Stimulated activated CD8-positive, alpha-beta memory T cell treated with anti-CD3 and anti-CD28 coated beads, Interleukin-4, amount 100 ng/mL, for 48 hours (primary cell): Measurements from ENCODE around the gene SLC25A10.

Source experiments
- DNase-seq: peaks from one replicate; pipeline ENCODE4 v3.0.0-alpha.2; 2020

The SLC25A10 gene

DNA sequence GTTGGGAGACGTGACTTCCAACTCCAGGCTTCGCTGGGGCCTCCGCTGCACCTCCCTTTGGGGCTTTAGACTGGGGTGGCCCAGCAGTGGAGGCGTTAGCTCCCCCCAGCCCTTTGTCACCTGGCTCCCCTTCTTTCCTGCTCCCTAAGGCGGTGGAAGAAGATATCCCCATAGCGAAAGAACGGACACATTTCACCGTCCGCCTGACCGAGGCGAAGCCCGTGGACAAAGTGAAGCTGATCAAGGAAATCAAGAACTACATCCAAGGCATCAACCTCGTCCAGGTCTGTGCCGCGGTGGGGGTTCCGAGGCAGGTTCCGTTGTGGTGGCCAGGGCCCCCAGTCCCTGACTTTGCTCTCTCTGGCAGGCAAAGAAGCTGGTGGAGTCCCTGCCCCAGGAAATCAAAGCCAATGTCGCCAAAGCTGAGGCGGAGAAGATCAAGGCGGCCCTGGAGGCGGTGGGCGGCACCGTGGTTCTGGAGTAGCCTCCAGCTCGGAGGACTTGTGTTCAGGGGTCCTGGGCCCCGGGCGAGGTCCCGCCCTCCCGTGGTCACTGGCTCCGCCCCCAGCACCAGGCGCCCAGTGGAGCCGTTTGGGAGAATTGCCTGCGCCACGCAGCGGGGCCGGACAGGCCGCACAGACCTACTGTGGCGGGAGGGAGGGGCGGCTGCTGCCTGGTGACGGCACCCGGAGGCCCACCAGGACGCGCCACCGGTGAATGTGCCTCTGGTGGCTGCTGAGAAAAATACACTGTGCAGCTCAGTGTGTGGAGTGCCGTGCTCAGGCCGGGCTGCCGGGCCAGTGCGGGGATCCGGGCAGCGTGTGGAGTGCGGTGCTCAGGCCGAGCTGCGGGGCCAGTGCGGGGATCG lies 5.1 kb upstream of the SLC25A10 start:
- no peak for DNase-seq

DNA sequence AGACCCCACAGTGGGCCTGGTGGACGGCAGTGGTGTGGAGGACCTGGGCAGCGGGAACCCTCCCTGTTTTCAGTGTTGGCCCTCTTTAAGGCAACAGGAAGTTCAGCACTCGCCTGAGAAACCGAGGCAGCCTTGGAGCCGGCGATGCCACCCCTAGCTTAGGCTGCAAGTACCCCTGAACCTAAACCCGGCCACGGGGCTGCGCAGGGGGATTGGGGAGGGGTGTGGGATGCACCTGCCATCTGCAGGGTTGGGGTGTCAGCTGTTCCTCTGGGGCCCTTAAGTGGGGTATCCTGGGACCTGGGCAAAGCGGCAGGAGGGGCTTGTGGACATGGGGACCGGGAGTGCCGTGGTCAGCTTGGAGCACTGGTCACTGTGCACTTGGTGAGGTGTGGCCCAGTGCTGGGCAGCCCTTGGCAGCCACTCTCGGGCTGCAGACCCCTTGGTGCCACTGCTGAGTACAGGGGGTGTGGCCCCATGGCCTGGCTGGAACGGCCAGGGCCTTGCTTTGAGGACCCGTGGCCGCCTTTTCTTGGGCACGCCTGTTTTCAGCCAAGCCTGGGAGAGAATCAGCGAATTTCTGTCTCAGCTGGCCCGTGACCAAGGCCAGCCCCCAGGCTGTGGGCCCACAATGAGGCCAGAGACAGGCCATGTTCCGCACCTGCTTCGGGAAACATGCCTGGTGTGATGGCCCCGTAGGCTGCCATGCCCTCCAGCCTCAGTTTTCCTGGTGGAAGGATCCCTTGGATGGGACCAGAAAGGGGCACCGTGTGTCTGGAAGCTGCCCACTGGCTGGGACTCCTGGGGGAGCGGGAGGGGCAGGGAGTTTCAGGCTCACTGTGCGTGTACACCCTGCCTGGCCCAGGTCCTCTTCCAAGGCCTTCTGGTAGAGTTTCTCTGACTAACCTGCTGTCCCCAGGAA lies 4.1 kb upstream of the SLC25A10 start:
- no peak for DNase-seq

DNA sequence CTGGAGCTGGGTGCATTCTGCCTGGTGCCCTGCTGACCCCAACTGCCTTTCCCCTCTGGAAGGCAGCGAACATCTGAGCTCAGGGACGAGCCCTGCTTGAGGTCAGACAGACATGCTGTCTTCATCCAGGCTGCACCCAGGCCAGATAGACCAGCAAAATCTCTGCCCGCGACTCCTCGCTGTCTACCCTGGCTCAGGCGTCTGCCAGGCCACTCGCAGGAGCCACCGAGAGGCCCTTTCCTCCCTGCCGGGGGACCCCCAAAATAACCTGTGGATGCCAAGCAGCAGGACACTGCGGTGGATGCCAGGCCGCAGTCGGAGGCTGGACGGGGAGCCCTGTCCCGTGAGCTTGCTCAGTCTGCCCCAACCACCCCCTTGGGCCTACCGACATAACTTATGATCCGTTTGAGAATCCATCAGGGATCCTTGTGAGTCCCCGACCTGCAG lies 3.3 kb upstream of the SLC25A10 start:
- no peak for DNase-seq

- DNase-seq = peak; percentile 45
Measured at GRCh38 chr17:81710514-81711308, 1.4 kb upstream of the SLC25A10 start.

GRCh38 chr17:81712468-81713003 lies 452 bp downstream of the SLC25A10 start:
- DNase-seq = no peak

- DNase-seq = no peak
Measured at GRCh38 chr17:81713004-81713555, 996 bp downstream of the SLC25A10 start.

- no peak for DNase-seq
Measured at GRCh38 chr17:81713556-81714411, 1.7 kb downstream of the SLC25A10 start.

DNA sequence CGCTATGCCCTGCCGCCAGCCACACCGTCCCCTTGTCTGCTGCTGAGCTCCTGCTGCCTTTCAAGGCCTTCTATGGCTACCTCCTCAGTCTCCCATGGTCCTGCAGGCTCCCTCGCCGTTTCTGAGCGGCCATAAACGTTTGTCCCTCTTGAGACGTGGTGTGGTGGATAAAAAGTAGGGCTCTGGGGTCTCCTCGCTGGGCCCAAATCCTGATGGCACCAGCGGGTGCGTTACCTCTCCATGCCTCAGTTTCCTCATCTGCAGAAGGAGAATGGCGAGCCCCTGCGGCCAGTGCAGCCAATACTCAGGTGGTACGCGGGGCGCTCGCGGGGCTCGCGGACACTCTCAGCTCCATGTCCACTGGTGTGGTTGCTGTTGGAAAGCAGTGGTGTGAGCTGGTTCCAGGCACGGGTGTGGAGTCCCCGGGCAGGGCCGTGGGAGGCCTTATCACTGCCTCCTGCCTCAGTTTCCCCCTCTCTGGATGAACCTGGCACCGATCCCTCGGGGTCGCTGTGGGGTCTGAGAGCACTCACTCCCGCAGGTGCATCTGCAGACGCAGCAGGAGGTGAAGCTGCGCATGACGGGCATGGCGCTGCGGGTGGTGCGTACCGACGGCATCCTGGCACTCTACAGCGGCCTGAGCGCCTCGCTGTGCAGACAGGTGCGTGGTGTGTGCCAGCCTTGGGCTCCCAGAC lies 2.5 kb downstream of the SLC25A10 start:
- DNase-seq = no peak

- no peak for DNase-seq
Measured at GRCh38 chr17:81715107-81715871, 3.2 kb downstream of the SLC25A10 start.

- no peak for DNase-seq
Measured at GRCh38 chr17:81715872-81716673, 4.0 kb downstream of the SLC25A10 start.

- DNase-seq = no peak
Measured at GRCh38 chr17:81716674-81716996, 4.6 kb downstream of the SLC25A10 start.

- no peak for DNase-seq
Measured at GRCh38 chr17:81717049-81717765, 5.1 kb downstream of the SLC25A10 start.

DNA sequence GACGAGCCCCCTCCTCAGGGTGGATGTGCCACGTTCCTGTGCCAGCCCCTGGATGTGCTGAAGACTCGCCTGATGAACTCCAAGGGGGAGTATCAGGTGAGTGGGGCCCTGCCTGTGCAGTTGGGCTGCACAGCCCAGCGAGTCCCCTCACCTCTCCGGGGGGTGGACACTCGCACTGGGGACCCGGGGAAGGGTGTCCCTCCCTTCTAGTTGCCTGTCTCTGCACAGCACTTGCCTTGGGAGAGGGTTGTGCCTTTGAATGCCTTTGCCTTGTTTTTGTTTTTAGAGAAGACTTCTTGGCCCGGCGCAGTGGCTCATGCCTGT lies 5.6 kb downstream of the SLC25A10 start:
- no peak for DNase-seq

GRCh38 chr17:81719410-81720266 lies 7.6 kb downstream of the SLC25A10 start:
- no peak for DNase-seq

DNA sequence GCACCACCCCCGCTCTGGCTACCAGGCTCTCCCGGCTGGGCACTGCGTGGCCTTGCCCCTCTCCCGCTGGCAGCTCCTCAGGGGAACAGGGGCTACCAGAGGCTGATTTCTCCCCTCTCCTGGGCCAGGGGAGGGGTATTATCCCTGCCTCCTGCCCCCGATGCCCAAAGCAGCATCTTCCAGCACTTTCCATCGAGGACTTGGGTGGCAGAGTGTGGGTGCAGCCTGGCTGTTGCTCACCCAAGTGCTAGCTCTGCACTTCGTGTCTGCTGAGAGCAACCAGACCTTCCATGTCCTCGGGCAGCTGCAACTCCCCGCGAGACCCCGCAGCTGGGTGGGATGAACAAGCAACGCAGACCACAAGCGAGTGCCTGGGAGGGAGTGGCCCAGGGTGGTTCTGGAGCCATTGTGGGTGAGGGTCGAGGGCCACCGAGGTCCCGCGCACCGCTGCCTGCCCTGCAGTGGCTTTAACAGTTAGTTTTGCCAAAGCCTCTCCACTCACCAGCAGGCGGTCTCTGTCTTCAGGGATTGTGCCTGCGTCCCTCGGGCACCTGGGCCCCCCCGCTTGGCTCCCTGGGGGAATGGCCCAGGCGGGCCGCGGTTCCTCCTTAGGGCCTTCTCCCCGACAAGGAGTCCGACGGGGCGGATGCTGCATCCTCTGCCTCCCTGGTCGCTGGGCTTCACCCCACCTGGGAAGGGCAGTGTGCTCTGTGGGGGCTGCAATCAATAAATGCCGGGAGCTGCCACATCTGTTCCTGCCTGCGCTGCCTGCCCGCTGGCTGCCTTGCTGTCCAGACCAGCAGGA lies 8.4 kb downstream of the SLC25A10 start:
- DNase-seq = no peak
